ENCODE measurements around the gene TRA2A.
"Not testable (repeated sequence)": the region's sequence is repeated elsewhere in the genome, so short reads cannot be mapped to it uniquely, and the experiment has no call there.

Gene TRA2A

DNA sequence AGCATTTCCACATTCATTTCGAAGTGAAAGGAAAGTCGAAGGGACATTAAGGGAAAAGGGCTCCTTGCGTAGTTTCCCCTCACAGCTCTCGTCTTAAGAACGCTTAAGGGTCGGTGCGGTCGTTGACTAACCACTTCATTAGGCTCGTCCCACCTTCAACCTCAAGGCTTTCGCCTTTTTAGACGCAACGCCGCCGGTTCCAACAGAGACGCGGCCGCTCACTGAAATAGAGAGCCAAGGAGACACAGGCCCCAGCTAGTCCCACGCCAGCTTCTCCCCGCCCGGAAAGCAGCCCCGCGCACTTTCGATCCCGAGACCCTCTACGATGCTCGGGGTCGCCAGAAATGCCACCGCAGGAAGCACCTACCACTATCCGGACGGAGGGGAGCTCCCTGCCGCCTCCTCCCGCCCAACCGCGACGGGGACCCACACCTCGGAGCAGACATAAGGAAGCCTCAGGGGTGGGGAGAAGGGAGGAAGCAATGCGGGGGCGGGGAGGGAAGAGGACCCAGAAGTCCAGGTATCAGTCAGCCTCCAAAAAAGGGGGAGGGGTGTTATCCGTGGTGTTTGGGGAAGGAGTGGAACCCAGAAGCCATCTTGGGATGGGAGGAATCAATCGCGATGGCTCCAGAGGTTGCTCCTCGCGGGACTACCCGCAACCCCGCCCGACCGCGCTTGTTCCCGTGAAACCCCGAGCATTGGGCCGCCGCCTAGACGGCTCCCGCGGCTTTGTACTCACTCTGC lies 559 bp downstream of the TRA2A start:
- CTCF ChIA-PET: interaction anchor here (2.4 kb wide), 1 partner anchor 15 kb away, joined by 11 read pairs; no protein-coding TSS in a partner anchor
- H3K27ac ChIP-seq (ENCODE audit: insufficient read depth in 1 of 2, low read depth in 1 of 2, low read length in 2 of 2, poor library complexity in 1 of 2, severe bottlenecking in 2 of 2): peak overlapping the region; percentile 99
- WGBS (ENCODE audit: insufficient coverage): 0% methylated on average over 35 of the region's 55 CpGs
- peak; percentile 50 to 79 (median 76) for DNase-seq
- H3K36me3 ChIP-seq (ENCODE audit: control insufficient read depth in 4 of 4, insufficient read depth in 4 of 4, low read length in 3 of 4): no peaks in the 10 kb centered on the region
- H3K4me1 ChIP-seq (ENCODE audit: control extremely low read depth in 1 of 4, control insufficient read depth in 4 of 4, insufficient read depth in 4 of 4, low read length in 3 of 4): peaks cover 18 to 33% (median 28%) of the 10 kb centered on the region in 4 experiments
- no peaks in the 10 kb centered on the region for H3K9me3 ChIP-seq (ENCODE audit: control extremely low read depth in 1 of 5, control insufficient read depth in 4 of 5, insufficient read depth in 2 of 5, low read depth in 1 of 5, low read length in 4 of 5)
- POLR2A ChIA-PET: interaction anchor here (0.5 to 1.4 kb wide), 4 partner anchors 9 to 29 kb away, joined by 3 to 5 read pairs (median 4); no protein-coding TSS in a partner anchor
- H3K4me3 ChIP-seq (ENCODE audit: control insufficient read depth in 1 of 7, extremely low read depth in 1 of 7, insufficient read depth in 4 of 7, low read depth in 2 of 7, low read length in 6 of 7): peak overlapping the region; percentile 94 to 99 (median 97)
- no peaks in the 10 kb centered on the region for H3K27me3 ChIP-seq (replicated peaks in 2 of 5; ENCODE audit: control insufficient read depth in 4 of 5, insufficient read depth in 5 of 5, low read length in 4 of 5)

DNA sequence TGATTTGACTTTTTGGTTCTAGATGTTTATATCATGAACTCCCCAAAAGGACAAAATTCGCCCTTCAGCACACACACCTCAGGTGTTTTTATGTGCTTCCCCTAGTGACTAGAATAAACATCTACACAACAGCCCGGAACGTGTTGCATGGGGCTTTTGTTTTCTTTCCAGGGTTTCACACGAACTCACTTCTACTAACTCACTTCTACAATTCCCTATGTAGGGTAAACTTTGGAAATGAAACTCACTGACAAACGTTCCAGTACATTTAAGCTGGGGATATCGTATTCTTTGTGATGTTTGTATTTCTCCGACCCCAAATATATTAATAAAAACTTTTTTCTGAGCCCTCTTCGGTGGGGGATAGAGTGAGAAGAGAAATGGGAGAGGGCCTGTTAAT lies 1.4 kb downstream of the TRA2A start:
- H3K27ac ChIP-seq (ENCODE audit: insufficient read depth in 1 of 2, low read depth in 1 of 2, low read length in 2 of 2, poor library complexity in 1 of 2, severe bottlenecking in 2 of 2): peak overlapping the region; percentile 99
- H3K9me3 ChIP-seq (ENCODE audit: control extremely low read depth in 1 of 5, control insufficient read depth in 4 of 5, insufficient read depth in 2 of 5, low read depth in 1 of 5, low read length in 4 of 5): no peaks in the 10 kb centered on the region
- 0% methylated on average over 1 of the region's 8 CpGs for WGBS (ENCODE audit: insufficient coverage)
- no peaks in the 10 kb centered on the region for H3K36me3 ChIP-seq (ENCODE audit: control insufficient read depth in 4 of 4, insufficient read depth in 4 of 4, low read length in 3 of 4)
- peaks cover 18 to 36% (median 31%) of the 10 kb centered on the region in 4 experiments for H3K4me1 ChIP-seq (ENCODE audit: control extremely low read depth in 1 of 4, control insufficient read depth in 4 of 4, insufficient read depth in 4 of 4, low read length in 3 of 4)
- peak; percentile 44 to 79 (median 73) for DNase-seq
- H3K4me3 ChIP-seq (ENCODE audit: control insufficient read depth in 1 of 7, extremely low read depth in 1 of 7, insufficient read depth in 4 of 7, low read depth in 2 of 7, low read length in 6 of 7): peak overlapping the region in 6 of 7 experiments; percentile 94 to 99 (median 98)
- H3K27me3 ChIP-seq (replicated peaks in 2 of 5; ENCODE audit: control insufficient read depth in 4 of 5, insufficient read depth in 5 of 5, low read length in 4 of 5): no peaks in the 10 kb centered on the region
- ChIA-PET POLR2A (interaction anchor here (0.5 to 1.4 kb wide), 4 partner anchors 9 to 28 kb away, joined by 3 to 5 read pairs (median 4); no protein-coding TSS in a partner anchor), CTCF (no interaction called here)

DNA sequence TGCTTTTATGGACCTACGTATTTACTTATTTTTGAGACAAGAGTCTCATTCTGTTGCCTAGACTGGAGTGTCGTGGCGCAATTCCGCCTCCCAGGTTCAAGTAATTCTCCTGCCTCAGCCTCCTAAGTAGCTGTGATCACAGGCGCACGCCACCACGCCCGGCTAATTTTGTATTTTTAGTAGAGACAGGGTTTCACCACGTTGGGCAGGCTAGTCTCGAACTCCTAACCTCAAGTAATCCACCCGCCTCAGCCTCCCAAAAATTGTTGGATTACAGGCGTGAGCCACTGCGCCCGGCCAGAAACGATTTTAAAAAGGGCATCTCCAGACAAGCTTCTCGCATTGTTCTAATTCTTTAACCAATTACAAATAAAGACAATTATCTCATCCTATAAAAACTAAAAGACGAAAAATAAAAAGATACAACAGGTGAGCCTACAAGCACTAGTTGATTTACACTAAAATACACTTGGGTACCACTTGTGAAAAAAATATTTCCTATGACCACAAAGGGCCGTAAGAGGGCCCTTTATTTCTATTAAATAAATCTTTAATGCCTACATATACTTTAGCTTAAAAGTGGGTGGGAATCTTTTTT lies 2.4 kb downstream of the TRA2A start:
- DNase-seq: no peak
- ChIA-PET CTCF (interaction anchor here (0.8 to 1.8 kb wide), 4 partner anchors 9 to 167 kb away, joined by 3 to 8 read pairs (median 4); no protein-coding TSS in a partner anchor), POLR2A (no interaction called here)
- H3K27ac ChIP-seq (ENCODE audit: insufficient read depth in 1 of 2, low read depth in 1 of 2, low read length in 2 of 2, poor library complexity in 1 of 2, severe bottlenecking in 2 of 2): peak overlapping the region in 1 of 2 experiments; percentile 99
- peak overlapping the region in 3 of 7 experiments; percentile 97 to 99 (median 97) for H3K4me3 ChIP-seq (ENCODE audit: control insufficient read depth in 1 of 7, extremely low read depth in 1 of 7, insufficient read depth in 4 of 7, low read depth in 2 of 7, low read length in 6 of 7)
- peaks cover 18 to 38% (median 32%) of the 10 kb centered on the region in 4 experiments for H3K4me1 ChIP-seq (ENCODE audit: control extremely low read depth in 1 of 4, control insufficient read depth in 4 of 4, insufficient read depth in 4 of 4, low read length in 3 of 4)
- no peaks in the 10 kb centered on the region for H3K36me3 ChIP-seq (ENCODE audit: control insufficient read depth in 4 of 4, insufficient read depth in 4 of 4, low read length in 3 of 4)
- 96% methylated on average over 14 of the region's 18 CpGs for WGBS (ENCODE audit: insufficient coverage)
- no peaks in the 10 kb centered on the region for H3K9me3 ChIP-seq (ENCODE audit: control extremely low read depth in 1 of 5, control insufficient read depth in 4 of 5, insufficient read depth in 2 of 5, low read depth in 1 of 5, low read length in 4 of 5)
- H3K27me3 ChIP-seq (replicated peaks in 2 of 5; ENCODE audit: control insufficient read depth in 4 of 5, insufficient read depth in 5 of 5, low read length in 4 of 5): no peaks in the 10 kb centered on the region

DNA sequence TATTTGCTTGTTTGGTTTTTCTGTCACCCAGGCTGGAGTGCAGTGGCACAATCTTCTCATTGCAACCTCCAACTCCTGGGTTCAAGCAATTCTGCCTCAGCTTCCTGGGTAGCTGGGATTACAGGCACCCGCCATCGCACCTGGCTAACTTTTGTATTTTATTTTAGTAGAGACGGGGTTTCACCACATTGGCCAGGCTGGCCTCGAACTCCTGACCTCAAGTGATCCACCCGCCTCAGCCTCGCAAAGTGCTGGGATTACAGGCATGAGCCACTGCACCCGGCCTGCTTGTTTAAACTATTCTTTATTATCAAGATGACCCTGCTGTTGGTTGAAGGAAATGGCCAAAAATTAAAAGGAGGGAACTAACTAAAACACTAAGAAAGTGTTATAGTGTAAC lies 6.2 kb downstream of the TRA2A start:
- H3K9me3 ChIP-seq (ENCODE audit: control extremely low read depth in 1 of 5, control insufficient read depth in 4 of 5, insufficient read depth in 2 of 5, low read depth in 1 of 5, low read length in 4 of 5); DNase-seq; H3K4me3 ChIP-seq (ENCODE audit: control insufficient read depth in 1 of 7, extremely low read depth in 1 of 7, insufficient read depth in 4 of 7, low read depth in 2 of 7, low read length in 6 of 7); H3K27me3 ChIP-seq (replicated peaks in 2 of 5; ENCODE audit: control insufficient read depth in 4 of 5, insufficient read depth in 5 of 5, low read length in 4 of 5); POLR2A ChIA-PET; H3K27ac ChIP-seq (ENCODE audit: insufficient read depth in 1 of 2, low read depth in 1 of 2, low read length in 2 of 2, poor library complexity in 1 of 2, severe bottlenecking in 2 of 2): not testable (repeated sequence)
- H3K36me3 ChIP-seq (ENCODE audit: control insufficient read depth in 4 of 4, insufficient read depth in 4 of 4, low read length in 3 of 4): peaks cover 6 to 15% (median 12%) of the 10 kb centered on the region in 4 experiments
- CTCF ChIA-PET: interaction anchor here (1.3 to 2.6 kb wide), 2 partner anchors 14 to 21 kb away, joined by 4 to 7 read pairs; no protein-coding TSS in a partner anchor
- H3K4me1 ChIP-seq (ENCODE audit: control extremely low read depth in 1 of 4, control insufficient read depth in 4 of 4, insufficient read depth in 4 of 4, low read length in 3 of 4): peaks cover 16 to 36% (median 31%) of the 10 kb centered on the region in 4 experiments
- 95% methylated on average over 6 of the region's 7 CpGs for WGBS (ENCODE audit: insufficient coverage)

DNA sequence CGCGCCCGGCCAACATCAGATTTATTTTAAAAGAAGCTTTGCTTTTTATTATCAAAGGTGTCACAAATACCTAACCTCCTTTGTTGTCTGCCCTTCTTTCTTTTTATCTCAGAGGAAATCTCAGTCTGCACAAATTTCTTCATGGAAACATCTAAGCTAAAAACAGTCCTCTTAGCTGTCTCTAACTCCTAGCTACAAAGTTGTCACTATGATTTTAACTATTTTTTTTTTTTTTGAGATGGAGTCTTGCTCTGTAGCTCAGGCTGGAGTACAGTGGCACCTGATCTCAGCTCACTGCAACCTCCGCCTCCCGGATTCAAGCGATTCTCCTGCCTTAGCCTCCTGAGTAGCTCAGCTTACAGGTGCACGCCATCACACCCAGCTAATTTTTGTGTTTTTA lies 7.3 kb downstream of the TRA2A start:
- ChIA-PET POLR2A (no interaction called here), CTCF (interaction anchor here (1.2 to 2.6 kb wide), 4 partner anchors 13 to 61 kb away, joined by 3 to 7 read pairs (median 4); no protein-coding TSS in a partner anchor)
- H3K9me3 ChIP-seq (ENCODE audit: control extremely low read depth in 1 of 5, control insufficient read depth in 4 of 5, insufficient read depth in 2 of 5, low read depth in 1 of 5, low read length in 4 of 5): no peaks in the 10 kb centered on the region
- H3K27ac ChIP-seq (ENCODE audit: insufficient read depth in 1 of 2, low read depth in 1 of 2, low read length in 2 of 2, poor library complexity in 1 of 2, severe bottlenecking in 2 of 2): no peak overlapping the region
- peaks cover 11 to 24% (median 17%) of the 10 kb centered on the region in 4 experiments for H3K36me3 ChIP-seq (ENCODE audit: control insufficient read depth in 4 of 4, insufficient read depth in 4 of 4, low read length in 3 of 4)
- 100% methylated on average over 3 of the region's 7 CpGs for WGBS (ENCODE audit: insufficient coverage)
- peaks cover 11 to 26% (median 22%) of the 10 kb centered on the region in 4 experiments for H3K4me1 ChIP-seq (ENCODE audit: control extremely low read depth in 1 of 4, control insufficient read depth in 4 of 4, insufficient read depth in 4 of 4, low read length in 3 of 4)
- no peak for DNase-seq
- no peaks in the 10 kb centered on the region for H3K27me3 ChIP-seq (replicated peaks in 2 of 5; ENCODE audit: control insufficient read depth in 4 of 5, insufficient read depth in 5 of 5, low read length in 4 of 5)
- H3K4me3 ChIP-seq (ENCODE audit: control insufficient read depth in 1 of 7, extremely low read depth in 1 of 7, insufficient read depth in 4 of 7, low read depth in 2 of 7, low read length in 6 of 7): no peak overlapping the region

DNA sequence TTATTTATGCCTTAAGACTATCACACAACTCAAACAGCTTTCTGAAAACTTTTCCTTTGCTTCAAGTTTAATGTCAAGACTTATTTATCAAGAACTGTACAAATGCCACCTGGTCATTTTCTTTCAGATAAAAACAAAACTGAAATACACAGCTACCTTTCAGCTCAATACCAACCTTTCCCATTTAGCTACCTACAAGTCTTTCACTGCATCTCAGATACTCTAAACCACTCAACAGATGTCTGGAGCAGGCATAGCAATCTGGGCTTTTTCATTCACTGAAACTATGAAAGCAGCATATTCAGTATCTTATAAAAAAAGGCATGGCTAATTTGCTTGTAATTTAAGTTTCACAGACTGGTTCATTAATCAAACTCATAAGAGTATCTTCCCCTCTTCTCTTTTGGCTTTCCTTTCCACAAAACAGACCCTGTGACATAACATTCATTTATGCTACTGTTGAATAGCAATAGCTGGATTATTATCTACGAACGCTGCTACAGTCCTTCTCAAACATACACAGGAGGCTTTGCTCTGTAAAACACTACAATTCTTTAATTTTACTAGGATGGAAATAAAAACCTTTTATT lies 8.2 kb downstream of the TRA2A start:
- H3K4me1 ChIP-seq (ENCODE audit: control extremely low read depth in 1 of 4, control insufficient read depth in 4 of 4, insufficient read depth in 4 of 4, low read length in 3 of 4): peaks cover 8 to 18% (median 15%) of the 10 kb centered on the region in 4 experiments
- H3K27me3 ChIP-seq (replicated peaks in 2 of 5; ENCODE audit: control insufficient read depth in 4 of 5, insufficient read depth in 5 of 5, low read length in 4 of 5): no peaks in the 10 kb centered on the region
- H3K36me3 ChIP-seq (ENCODE audit: control insufficient read depth in 4 of 4, insufficient read depth in 4 of 4, low read length in 3 of 4): peaks cover 15 to 32% (median 23%) of the 10 kb centered on the region in 4 experiments
- H3K27ac ChIP-seq (ENCODE audit: insufficient read depth in 1 of 2, low read depth in 1 of 2, low read length in 2 of 2, poor library complexity in 1 of 2, severe bottlenecking in 2 of 2): no peak overlapping the region
- no peak for DNase-seq
- POLR2A ChIA-PET: interaction anchor here (1.0 kb wide), 1 partner anchor 16 kb away, joined by 3 read pairs; no protein-coding TSS in a partner anchor
- H3K4me3 ChIP-seq (ENCODE audit: control insufficient read depth in 1 of 7, extremely low read depth in 1 of 7, insufficient read depth in 4 of 7, low read depth in 2 of 7, low read length in 6 of 7): no peak overlapping the region
- no peaks in the 10 kb centered on the region for H3K9me3 ChIP-seq (ENCODE audit: control extremely low read depth in 1 of 5, control insufficient read depth in 4 of 5, insufficient read depth in 2 of 5, low read depth in 1 of 5, low read length in 4 of 5)
- no CpG with 5 or more reads among the region's 2 CpGs for WGBS (ENCODE audit: insufficient coverage)
- CTCF ChIA-PET: interaction anchor here (1.1 to 2.6 kb wide), 6 partner anchors 12 to 60 kb away, joined by 3 to 7 read pairs (median 4); no protein-coding TSS in a partner anchor

Data from common myeloid progenitor, CD34-positive (primary cell).